Activated CD8-positive, alpha-beta memory T cell treated with anti-CD3 and anti-CD28 coated beads, Interleukin-2, amount 50 U/mL, for 1 hour (primary cell): ENCODE data around the gene NAA20.

ENCODE experiments used
- DNase-seq: peaks from one replicate; pipeline ENCODE4 v3.0.0-alpha.2; 2020; ENCODE audit errors: extremely low read depth

NAA20 gene, protein sequence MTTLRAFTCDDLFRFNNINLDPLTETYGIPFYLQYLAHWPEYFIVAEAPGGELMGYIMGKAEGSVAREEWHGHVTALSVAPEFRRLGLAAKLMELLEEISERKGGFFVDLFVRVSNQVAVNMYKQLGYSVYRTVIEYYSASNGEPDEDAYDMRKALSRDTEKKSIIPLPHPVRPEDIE

GRCh38 chr20:20017001-20017843 lies at the start of gene NAA20:
Gene NAA20 (plus strand): TSS chr20:20017362. CDS start chr20:20017397, 35 bp downstream.
- DNase-seq: peak; percentile 73

DNA sequence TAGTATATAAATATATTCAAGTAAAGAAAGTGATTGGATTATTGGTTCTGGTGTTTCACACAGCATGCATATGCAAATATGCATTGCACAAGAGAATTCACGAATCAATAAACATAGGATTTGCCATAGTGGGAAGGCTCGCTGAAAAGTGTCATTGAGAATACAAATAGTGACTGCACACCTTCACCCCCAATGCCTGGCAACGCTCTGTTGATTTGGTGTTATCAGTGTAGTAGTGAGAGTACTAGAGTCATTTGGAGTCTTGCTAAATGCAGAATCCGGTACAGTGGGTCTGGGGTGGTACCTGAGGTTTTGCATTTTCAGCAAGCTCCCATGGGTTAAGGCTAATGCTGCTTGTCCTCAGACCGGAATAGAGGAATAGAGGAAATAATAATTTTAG lies 49.7 kb upstream of the NAA20 start:
- no peak for DNase-seq

DNA sequence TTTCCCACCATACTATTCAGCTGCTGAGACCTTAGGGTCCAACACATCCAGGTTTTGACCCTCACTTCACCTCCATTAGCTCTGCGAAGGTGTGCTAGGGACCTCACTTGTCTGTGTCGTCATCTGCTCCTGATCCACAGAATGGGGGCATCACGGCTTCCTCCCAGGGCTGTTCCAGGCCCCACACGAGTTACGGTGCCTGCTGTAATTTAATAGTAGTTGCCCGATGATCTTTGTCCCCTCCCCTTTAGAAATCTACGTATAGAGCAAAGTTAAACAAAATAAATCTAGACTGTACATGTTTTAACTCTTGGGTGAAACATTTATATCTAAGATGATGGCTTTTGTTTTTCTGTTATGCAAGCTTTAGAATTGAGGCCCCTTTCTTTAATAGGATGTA lies 49.1 kb upstream of the NAA20 start:
- DNase-seq: no peak

DNA sequence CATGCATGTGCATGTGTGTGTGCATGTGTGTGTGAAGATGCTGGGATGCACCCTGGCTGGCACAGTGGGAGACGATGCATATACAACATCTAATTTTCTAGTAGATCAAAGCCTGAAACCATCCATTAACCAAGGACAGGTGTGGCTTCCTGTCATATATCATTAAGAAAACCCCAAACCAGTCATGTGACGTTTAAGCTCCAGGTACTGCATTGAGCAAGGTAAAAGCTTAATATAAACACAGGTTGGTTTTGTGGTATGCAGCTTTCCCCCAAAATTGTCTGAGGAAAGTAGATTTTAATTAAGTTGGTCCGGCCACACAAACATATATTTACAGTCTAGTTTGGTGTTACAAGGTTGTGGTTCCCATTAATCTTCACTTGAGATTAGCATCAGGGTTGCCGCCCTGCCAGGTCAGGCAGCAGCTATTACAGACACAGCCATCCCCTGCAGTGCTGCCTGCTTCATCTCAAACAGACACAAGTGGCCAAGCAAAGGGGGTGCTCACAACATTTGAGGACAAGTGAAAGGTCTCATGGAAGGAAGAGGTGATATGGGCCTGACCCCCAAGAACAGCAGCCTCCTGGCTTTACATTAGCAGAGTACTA lies 48.6 kb upstream of the NAA20 start:
- DNase-seq: no peak

- DNase-seq: no peak
Measured at GRCh38 chr20:19969106-19969505, 48.1 kb upstream of the NAA20 start.

- DNase-seq: no peak
Measured at GRCh38 chr20:19969507-19970255, 47.5 kb upstream of the NAA20 start.

DNA sequence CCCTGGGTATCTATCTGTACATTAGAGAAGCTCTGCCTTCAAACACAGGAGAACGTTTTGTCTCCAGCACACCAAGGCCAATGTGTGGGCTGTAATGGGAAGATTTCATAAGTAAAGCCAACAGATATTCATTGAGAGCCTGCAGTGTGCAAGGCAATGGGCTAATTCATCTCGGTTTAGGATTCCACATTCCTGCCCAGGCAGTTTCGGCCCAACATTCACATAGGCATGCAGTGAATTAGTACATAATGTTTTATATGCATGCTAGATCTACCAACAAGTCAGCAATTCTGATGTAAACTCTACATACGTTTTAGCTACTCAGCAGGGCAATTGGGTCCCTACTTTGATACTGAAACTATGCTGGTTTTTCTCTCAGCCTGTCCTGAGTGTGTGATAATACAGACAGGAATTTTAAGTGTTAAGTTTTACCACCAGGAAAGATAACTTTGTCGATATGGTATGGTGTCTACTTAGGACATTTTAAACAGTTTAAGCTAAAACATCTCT lies 46.9 kb upstream of the NAA20 start:
- DNase-seq: no peak

GRCh38 chr20:19971116-19971515 lies 46.0 kb upstream of the NAA20 start:
- DNase-seq: no peak

GRCh38 chr20:19973961-19974629 lies 43.1 kb upstream of the NAA20 start:
- no peak for DNase-seq

DNA sequence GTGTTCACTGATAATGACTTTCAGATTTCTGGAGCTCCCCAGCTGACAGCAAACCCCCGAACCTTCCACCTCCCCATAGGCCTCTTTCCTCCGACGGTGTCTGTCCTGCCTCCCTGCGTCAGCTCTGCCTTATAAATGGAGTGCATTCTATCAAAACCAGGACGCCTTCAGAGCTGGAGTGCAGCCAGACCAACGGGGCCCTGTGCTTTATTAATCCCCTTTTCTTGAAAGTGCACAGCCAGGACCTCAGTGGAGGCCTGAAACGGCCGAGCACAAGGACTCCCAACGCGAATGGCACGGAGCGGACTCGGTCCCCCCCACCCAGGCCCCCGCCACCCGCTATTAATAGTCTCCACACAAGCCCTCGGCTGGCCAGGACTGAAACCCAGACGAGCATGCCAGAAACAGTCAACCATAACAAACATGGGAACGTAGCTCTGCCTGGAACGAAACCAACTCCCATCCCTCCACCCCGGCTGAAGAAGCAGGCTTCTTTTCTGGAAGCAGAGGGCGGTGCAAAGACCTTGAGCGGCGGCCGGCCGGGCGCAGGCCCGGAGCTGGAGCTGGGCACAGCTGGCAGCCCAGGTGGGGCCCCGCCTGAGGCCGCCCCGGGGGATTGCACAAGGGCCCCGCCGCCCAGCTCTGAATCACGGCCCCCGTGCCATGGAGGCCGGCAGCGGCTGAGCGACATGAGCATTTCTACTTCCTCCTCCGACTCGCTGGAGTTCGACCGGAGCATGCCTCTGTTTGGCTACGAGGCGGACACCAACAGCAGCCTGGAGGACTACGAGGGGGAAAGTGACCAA lies 42.3 kb upstream of the NAA20 start:
- no peak for DNase-seq

DNA sequence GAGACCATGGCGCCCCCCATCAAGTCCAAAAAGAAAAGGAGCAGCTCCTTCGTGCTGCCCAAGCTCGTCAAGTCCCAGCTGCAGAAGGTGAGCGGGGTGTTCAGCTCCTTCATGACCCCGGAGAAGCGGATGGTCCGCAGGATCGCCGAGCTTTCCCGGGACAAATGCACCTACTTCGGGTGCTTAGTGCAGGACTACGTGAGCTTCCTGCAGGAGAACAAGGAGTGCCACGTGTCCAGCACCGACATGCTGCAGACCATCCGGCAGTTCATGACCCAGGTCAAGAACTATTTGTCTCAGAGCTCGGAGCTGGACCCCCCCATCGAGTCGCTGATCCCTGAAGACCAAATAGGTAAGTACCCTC lies 41.7 kb upstream of the NAA20 start:
- no peak for DNase-seq

DNA sequence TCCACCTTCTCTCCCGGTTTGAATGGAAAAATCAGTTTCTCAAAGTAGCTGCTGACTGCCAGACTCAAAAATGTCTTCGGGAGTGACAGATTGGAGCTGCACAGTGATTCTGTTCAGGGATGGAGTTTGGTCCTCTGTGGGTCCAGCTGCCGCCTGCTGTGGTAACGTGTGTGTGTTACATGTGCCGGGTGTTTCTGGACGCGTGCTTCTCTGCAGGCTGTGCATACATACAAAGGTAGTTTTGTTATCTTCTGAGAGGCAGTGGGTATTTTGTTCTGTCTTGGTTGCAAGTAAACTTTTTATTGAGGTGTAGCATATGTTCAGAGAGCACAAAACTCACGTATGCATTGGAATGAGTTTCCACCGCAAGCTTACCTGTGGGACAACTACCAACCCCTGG lies 41.3 kb upstream of the NAA20 start:
- no peak for DNase-seq

- no peak for DNase-seq
Measured at GRCh38 chr20:19976595-19977372, 40.4 kb upstream of the NAA20 start.

DNA sequence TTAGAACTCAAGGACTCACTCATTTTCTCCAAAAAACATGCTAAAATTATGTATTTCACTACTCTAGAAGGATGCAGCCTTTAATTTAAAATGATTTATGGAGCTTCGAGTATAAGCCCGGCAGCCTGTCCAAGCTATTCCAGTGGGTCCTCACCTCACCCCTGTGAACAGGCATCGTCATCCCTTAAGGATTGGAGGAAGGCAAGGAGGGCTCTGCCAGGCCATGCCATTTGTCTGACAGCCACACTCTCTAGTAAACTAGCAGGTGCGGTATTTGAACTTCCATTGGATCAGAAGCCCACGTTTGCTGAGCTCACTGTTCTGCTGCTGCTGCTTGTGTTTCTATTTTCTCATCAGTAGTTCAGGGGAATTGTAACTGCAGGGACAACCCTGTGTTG lies 39.8 kb upstream of the NAA20 start:
- DNase-seq: no peak

DNA sequence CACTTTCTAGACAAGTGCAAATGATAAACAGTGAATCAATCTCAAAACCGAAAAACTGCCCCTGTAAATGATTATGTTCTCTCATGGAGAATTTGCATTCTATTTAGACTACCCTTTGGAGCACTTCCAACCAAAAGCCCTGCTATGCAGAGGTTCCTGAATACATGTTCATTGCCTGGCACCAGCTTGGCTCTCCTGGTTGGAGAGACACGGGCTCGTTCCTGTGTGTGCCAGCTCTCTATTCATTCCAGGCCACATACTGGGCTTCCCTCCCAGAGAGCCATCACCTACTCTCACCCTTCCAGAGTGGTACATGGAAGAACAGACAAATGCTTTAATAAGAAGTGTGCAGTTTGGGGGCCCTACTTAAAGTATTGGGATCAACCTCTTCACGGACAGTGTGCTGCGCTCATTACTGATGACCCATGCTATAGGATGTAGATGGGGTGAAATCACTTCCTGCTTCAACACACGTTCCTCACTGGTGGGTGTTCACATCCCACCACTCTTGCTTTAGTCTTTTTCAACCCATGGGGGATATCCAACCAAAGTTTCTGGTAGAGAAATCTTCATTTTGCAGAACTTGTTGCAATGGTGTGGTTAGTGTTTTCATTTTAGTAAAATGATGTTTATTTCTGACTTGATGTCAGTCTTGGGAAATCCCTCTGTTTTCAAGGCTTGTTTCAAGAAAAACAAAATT lies 38.5 kb upstream of the NAA20 start:
- no peak for DNase-seq

- no peak for DNase-seq
Measured at GRCh38 chr20:19981031-19981451, 36.1 kb upstream of the NAA20 start.

DNA sequence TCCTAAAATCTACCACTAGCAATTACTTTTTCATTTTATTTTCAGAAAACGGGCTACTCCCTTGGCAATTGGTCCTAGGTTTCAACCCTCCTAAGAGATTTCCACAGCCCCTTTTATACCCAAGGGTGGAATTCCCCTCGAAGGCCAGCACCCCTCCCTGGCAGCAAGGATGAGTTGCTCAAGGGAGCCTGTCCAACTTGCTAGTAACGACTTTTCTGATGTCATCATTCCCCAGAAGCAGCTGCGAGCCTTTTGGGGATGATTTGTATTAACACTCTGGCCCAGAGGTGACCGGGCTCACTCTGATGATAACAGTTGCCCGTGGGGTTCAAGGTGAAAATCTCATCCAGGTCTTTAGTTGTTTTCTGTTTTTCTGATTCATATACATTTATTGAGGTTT lies 30.7 kb upstream of the NAA20 start:
- DNase-seq: no peak

DNA sequence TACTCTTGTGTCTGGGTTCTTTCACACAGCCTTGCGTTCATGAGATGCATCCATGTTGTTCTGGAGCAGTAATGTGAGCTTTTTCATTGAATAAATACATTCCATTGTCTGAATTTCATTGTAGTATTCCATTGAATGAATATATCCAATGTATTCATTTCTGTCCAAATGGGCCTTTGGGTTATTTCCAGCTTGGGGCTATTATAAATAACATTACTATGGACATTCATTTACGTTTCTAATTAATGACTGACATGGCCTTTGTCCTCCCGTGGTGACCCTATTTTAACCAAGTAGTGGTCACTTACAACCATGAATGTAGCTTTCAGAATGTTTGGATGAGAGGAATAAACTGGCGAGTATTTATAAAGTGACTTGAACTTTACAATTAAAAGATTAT lies 30.1 kb upstream of the NAA20 start:
- DNase-seq: no peak

DNA sequence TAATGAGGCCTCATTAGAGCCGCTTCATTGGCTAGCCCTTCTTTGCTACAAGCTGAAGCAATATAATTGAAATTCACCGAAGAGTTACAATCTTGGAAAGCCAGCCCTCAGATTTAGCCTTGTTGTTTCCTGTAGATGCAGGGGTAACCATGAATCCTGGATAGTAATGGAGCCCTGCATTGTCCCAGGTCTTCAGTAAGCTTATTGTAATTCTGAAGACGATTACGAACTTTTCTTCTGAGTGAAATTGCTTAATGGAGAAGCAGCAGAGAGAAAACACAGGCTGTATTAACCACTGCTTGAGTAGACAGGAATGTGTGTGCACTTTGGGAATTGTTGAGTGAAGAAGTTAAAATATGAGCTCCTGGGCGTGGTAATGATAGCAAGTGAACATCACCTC lies 26.3 kb upstream of the NAA20 start:
- DNase-seq: no peak
